GM23248 (cell line): Measurements from ENCODE around the gene GFM1. TPM values are rescaled to one million over a fixed set of nuclear protein-coding genes. Genes with fewer than 3 reads are reported as not detected.
"Not testable (repeated sequence)": the region's sequence is repeated elsewhere in the genome, so short reads cannot be mapped to it uniquely, and the experiment has no call there.

Source experiments
- DNase-seq: peaks from one replicate; pipeline ENCODE4 v3.0.0-alpha.2; 2015
- H2AFZ ChIP-seq: fragments of 200-600 bp; sonication (generic); 2 replicates; pipeline ENCODE4 v1.6.1; 2016; ENCODE audit warnings: antibody characterized with exemption
- H3F3A ChIP-seq: fragments of 200-600 bp; sonication (generic); 2 replicates; pipeline ENCODE4 v1.6.1; 2016; ENCODE audit warnings: mild to moderate bottlenecking, antibody characterized with exemption, mixed run types; ENCODE audit not compliant: insufficient read depth
- H3K27ac ChIP-seq: fragments of 200-600 bp; sonication (generic); 2 replicates; pipeline ENCODE4 v1.5.1; 2016; ENCODE audit warnings: mild to moderate bottlenecking
- H3K27me3 ChIP-seq: fragments of 200-600 bp; sonication (generic); replicated peaks from 2 replicates; pipeline ENCODE4 v1.6.1; 2016; ENCODE audit warnings: mild to moderate bottlenecking; ENCODE audit not compliant: insufficient read depth
- H3K36me3 ChIP-seq: fragments of 200-600 bp; sonication (generic); 2 replicates; pipeline ENCODE4 v1.6.1; 2016; ENCODE audit warnings: low read depth, mild to moderate bottlenecking
- H3K4me1 ChIP-seq: fragments of 200-600 bp; sonication (generic); 2 replicates; pipeline ENCODE4 v1.6.1; 2016; ENCODE audit warnings: mild to moderate bottlenecking; ENCODE audit not compliant: insufficient read depth
- H3K4me2 ChIP-seq: fragments of 200-600 bp; sonication (generic); one replicate; pipeline ENCODE4 v1.6.1; 2016; ENCODE audit warnings: mild to moderate bottlenecking; ENCODE audit not compliant: unreplicated experiment
- H3K4me3 ChIP-seq: fragments of 200-600 bp; sonication (generic); 2 replicates; pipeline ENCODE4 v1.5.1; 2016; ENCODE audit warnings: mild to moderate bottlenecking
- H3K79me2 ChIP-seq: fragments of 200-600 bp; sonication (generic); 2 replicates; pipeline ENCODE4 v1.6.1; 2016; ENCODE audit warnings: mild to moderate bottlenecking; ENCODE audit not compliant: insufficient read depth
- H3K9ac ChIP-seq: fragments of 200-600 bp; sonication (generic); 2 replicates; pipeline ENCODE4 v1.6.1; 2016; ENCODE audit warnings: mild to moderate bottlenecking
- H3K9me2 ChIP-seq: fragments of 200-600 bp; sonication (generic); 2 replicates; pipeline ENCODE4 v1.6.1; 2016; ENCODE audit warnings: mixed run types, mild to moderate bottlenecking, moderate library complexity; ENCODE audit not compliant: insufficient read depth
- H3K9me3 ChIP-seq: fragments of 200-600 bp; sonication (generic); one replicate; pipeline ENCODE4 v1.6.1; 2017; ENCODE audit warnings: low read depth
- H4K20me1 ChIP-seq: fragments of 200-600 bp; sonication (generic); 2 replicates; pipeline ENCODE4 v1.6.0; 2016; ENCODE audit not compliant: insufficient read depth
- EZH2 ChIP-seq: fragments of 200-600 bp; sonication (generic); IDR thresholded peaks from 2 replicates; pipeline ENCODE4 v1.6.1; 2018; ENCODE audit warnings: antibody characterized with exemption, mild to moderate bottlenecking; ENCODE audit not compliant: insufficient read depth, poor library complexity, severe bottlenecking
- EZH2phosphoT487 ChIP-seq: fragments of 200-600 bp; sonication (generic); IDR thresholded peaks from 2 replicates; pipeline ENCODE4 v1.6.1; 2018; ENCODE audit warnings: antibody characterized with exemption, moderate library complexity, mild to moderate bottlenecking, low read depth; ENCODE audit not compliant: insufficient read depth
- WGBS, 2 experiments: methylation state at CpG; one replicate each; pipeline ENCODE4 v1.1.6; 2015 to 2017; ENCODE audit warnings: low lambda C conversion rate in 2 of 2, low coverage in 1 of 2; ENCODE audit errors: missing lambda C conversion rate in 2 of 2; 5-methylcytosine and 5-hydroxymethylcytosine counted together
- in situ Hi-C: fragments of 300-500 bp; cut with MboI; formaldehyde crosslinking; loops from 2 replicates; pipeline ENCODE4 v1.15.0; 2020
- polyA plus RNA-seq: library from polyadenylated mRNA; unstranded; fragments of >200 nt; fragmentation: Nextera tagmentation; extraction: Ambion mirVana; gene quantifications from 2 replicates; pipeline ENCODE4 v1.2.1, GENCODE V29; 2016
- total RNA-seq: library from RNA; depleted of rRNA; stranded (reverse); fragments of >200 nt; shearing (Covaris generic); gene quantifications from 2 replicates; pipeline ENCODE4 v1.2.3, GENCODE V29; 2014

GFM1 gene
- total and polyA plus RNA-seq, 2 experiments from 2014 or later, result 29.2 to 38.5 TPM

DNA sequence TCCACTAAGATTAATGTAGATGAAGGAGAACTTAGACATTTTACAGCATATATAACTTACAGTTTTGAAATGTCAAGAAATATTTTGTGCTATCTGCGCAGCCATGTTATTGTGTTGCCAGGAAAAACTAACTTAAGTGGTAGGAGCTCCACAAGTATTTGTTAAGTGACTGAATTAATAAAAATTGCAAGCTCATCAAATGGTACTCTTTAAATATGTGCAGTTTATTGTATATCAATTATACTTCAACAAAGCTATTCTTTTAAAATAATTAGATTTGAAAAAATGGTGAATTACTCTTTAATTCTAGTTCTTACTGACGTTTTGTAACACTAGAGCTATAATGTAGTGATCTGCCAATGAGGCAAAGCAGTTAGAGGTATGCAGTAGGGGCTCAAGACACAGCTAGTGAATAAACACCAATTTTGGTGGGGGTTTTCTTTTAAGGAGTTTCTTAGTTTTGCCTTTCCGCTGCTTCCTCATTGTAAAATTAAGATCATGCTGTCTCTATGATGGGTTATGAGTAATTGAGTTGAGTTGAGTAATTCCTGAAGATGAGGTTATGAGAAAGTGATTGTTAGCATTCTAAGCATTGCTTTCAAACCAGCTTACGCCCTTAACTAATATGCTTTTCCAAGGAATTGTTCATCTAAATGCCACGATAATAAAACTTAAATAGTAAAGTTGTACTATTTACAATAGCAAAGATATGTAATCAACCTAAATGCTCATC lies 39.1 kb downstream of the GFM1 start:
- no peak for TF ChIP-seq EZH2
- no peak for TF ChIP-seq EZH2phosphoT487
- WGBS, 2 experiments, result 22 to 27% methylated on average over 5 of the region's 5 CpGs
- no peak overlapping the region for H2AFZ ChIP-seq
- H3K4me3 ChIP-seq, result 0 out of 2 replicates have a peak overlapping the region, but pooled peaks have one; percentile 17
- DNase-seq, result peak; percentile 86
- peak overlapping the region; percentile 75 for H3K27ac ChIP-seq
- H3K9ac ChIP-seq, result peak overlapping the region; percentile 48
- H3K4me1 ChIP-seq, result peaks cover 38% of the 10 kb centered on the region
- no peaks in the 10 kb centered on the region for H3K9me2 ChIP-seq
- 0 out of 2 replicates have a peak, but pooled peaks cover 6% of the 10 kb centered on the region for H3K36me3 ChIP-seq
- H4K20me1 ChIP-seq, result no peaks in the 10 kb centered on the region
- H3K9me3 ChIP-seq, result no peaks in the 10 kb centered on the region
- H3K4me2 ChIP-seq, result peak overlapping the region; percentile 75
- peaks cover 8% of the 10 kb centered on the region; the same call in 1 of the 2 replicates for H3K79me2 ChIP-seq
- H3F3A ChIP-seq, result peaks cover 23% of the 10 kb centered on the region
- H3K27me3 ChIP-seq, result no peaks in the 10 kb centered on the region
- in situ Hi-C loops, result no loop called here

GRCh38 chr3:158685159-158685558 lies 40.8 kb downstream of the GFM1 start:
- H3K4me2 ChIP-seq, result peak overlapping the region; percentile 16
- in situ Hi-C loops, result no loop called here
- no peaks in the 10 kb centered on the region for H3K27me3 ChIP-seq
- no peaks in the 10 kb centered on the region for H3K9me2 ChIP-seq
- peaks cover 30% of the 10 kb centered on the region for H3K4me1 ChIP-seq
- H3K4me3 ChIP-seq, result no peak overlapping the region
- peak; percentile 70 for DNase-seq
- no peak overlapping the region for H3K27ac ChIP-seq
- no peaks in the 10 kb centered on the region for H4K20me1 ChIP-seq
- H3F3A ChIP-seq, result peaks cover 17% of the 10 kb centered on the region
- H2AFZ ChIP-seq, result no peak overlapping the region
- H3K36me3 ChIP-seq, result peaks cover 2% of the 10 kb centered on the region
- no peaks in the 10 kb centered on the region for H3K9me3 ChIP-seq
- 44 to 54% methylated on average over 2 of the region's 2 CpGs for WGBS, 2 experiments
- H3K79me2 ChIP-seq, result peaks cover 2% of the 10 kb centered on the region; the same call in 1 of the 2 replicates
- TF ChIP-seq EZH2 (no peak), EZH2phosphoT487 (no peak)
- no peak overlapping the region; the same call in 1 of the 2 replicates for H3K9ac ChIP-seq

DNA sequence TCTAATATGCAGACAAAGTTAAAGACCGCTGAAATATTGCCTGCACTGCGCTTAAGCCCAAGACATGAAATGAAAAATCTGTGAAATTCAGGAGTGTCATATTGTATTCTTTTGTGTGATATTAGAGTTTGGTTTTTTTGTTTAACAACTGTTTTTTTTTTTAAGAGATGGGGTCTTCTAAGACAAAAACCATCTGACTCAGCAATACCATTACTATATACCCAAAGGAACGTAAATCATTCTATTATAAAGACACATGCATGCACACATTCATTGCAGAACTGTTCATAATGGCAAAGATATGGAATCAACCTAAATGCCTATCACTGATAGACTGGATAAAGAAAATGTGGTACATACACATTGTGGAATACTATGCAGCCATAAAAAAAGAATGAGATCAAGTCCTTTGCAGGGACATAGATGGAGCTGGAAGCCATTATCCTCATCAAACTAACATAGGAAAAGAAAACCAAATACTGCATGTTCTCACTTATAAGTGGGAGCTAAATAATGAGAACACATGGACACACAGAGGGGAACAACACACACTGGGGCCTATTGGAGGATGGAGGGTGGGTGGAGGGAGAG lies 49.6 kb downstream of the GFM1 start:
- H3K79me2 ChIP-seq, H3F3A ChIP-seq, in situ Hi-C loops, H2AFZ ChIP-seq, H4K20me1 ChIP-seq, H3K4me2 ChIP-seq, H3K4me3 ChIP-seq, H3K27me3 ChIP-seq, H3K9me3 ChIP-seq, H3K9ac ChIP-seq, H3K9me2 ChIP-seq, H3K4me1 ChIP-seq, DNase-seq, H3K27ac ChIP-seq: not testable (repeated sequence)
- peaks cover 32% of the 10 kb centered on the region for H3K36me3 ChIP-seq
- 62 to 63% methylated on average over 3 of the region's 3 CpGs for WGBS, 2 experiments

- DNase-seq, result peak; percentile 72
- in situ Hi-C loops, result no loop called here
- H3K4me2 ChIP-seq, result no peak overlapping the region
Measured at GRCh38 chr3:158696618-158697017, 52.3 kb downstream of the GFM1 start.

More at GRCh38 chr3:158696618-158697017, 52.3 kb downstream of the GFM1 start:
- TF ChIP-seq EZH2 (no peak), EZH2phosphoT487 (no peak)
- Histone ChIP-seq H3K4me3 (no peak overlapping the region), H3K36me3 (peaks cover 15% of the 10 kb centered on the region), H4K20me1 (no peaks in the 10 kb centered on the region), H3F3A (peaks cover 6% of the 10 kb centered on the region), H3K27me3 (no peaks in the 10 kb centered on the region), H3K9me3 (no peaks in the 10 kb centered on the region), H3K4me1 (peaks cover 24% of the 10 kb centered on the region), H3K27ac (no peak overlapping the region), H3K9me2 (no peaks in the 10 kb centered on the region), H3K9ac (no peak overlapping the region), H2AFZ (no peak overlapping the region), H3K79me2 (no peaks in the 10 kb centered on the region; the same call in 1 of the 2 replicates)
- WGBS, 2 experiments, result 36 to 38% methylated on average over 2 of the region's 2 CpGs
